Natural killer cell (primary cell): Measurements from ENCODE around the gene KIF15. TPM values are rescaled to one million over a fixed set of nuclear protein-coding genes. Genes with fewer than 3 reads are reported as not detected.

Source experiments
- ATAC-seq, 3 donors: fragments of 150-1000 bp in 2 of 3; fragments of 200-7000 bp in 1 of 3; cut with Tn5 transposase; 1 replicate in 1 of 3; 2 replicates in 2 of 3; pipeline ENCODE4 v1.10.0; 2021; ENCODE audit warnings: mild to moderate bottlenecking in 2 of 3, moderate library complexity in 2 of 3
- DNase-seq, 2 donors: peaks; one replicate each; pipeline versions ENCODE4 v3.0.0 to v3.0.0-alpha.2; 2013 to 2021; ENCODE audit warnings: mixed read lengths in 1 of 2
- H3K27ac ChIP-seq: one replicate; pipeline ENCODE4 v1.5.1; 2013; ENCODE audit warnings: mild to moderate bottlenecking, low read length
- H3K27me3 ChIP-seq: one replicate; pipeline ENCODE4 v1.6.1; 2013; ENCODE audit warnings: low read length; ENCODE audit not compliant: control insufficient read depth, insufficient read depth
- H3K36me3 ChIP-seq: one replicate; pipeline ENCODE4 v1.6.1; 2013; ENCODE audit warnings: low read length; ENCODE audit not compliant: control insufficient read depth, insufficient read depth
- H3K4me1 ChIP-seq: one replicate; pipeline ENCODE4 v1.6.1; 2013; ENCODE audit warnings: low read length; ENCODE audit not compliant: control insufficient read depth, insufficient read depth
- H3K4me3 ChIP-seq: one replicate; pipeline ENCODE4 v1.5.1; 2013; ENCODE audit warnings: low read length
- H3K9me3 ChIP-seq: one replicate; pipeline ENCODE4 v1.6.1; 2013; ENCODE audit warnings: low read length; ENCODE audit not compliant: control insufficient read depth, insufficient read depth
- H3K27ac Mint-ChIP-seq, 2 donors: one replicate each; pipeline ENCODE4 v1.8.0; 2022; ENCODE audit warnings: mild to moderate bottlenecking in 2 of 2, mixed read lengths in 2 of 2, moderate library complexity in 1 of 2
- H3K27me3 Mint-ChIP-seq, 2 donors: one replicate each; pipeline ENCODE4 v1.8.0; 2022; ENCODE audit warnings: low read depth in 2 of 2, mixed read lengths in 2 of 2
- H3K36me3 Mint-ChIP-seq: one replicate; pipeline ENCODE4 v1.8.0; 2022; ENCODE audit warnings: mixed read lengths
- H3K4me1 Mint-ChIP-seq, 2 donors: one replicate each; pipeline ENCODE4 v1.8.0; 2022; ENCODE audit warnings: mixed read lengths in 2 of 2
- H3K4me3 Mint-ChIP-seq: one replicate; pipeline ENCODE4 v1.8.0; 2022; ENCODE audit warnings: mild to moderate bottlenecking, moderate library complexity, mixed read lengths
- H3K9me3 Mint-ChIP-seq, 2 donors: one replicate each; pipeline ENCODE4 v1.8.0; 2022; ENCODE audit warnings: mixed read lengths in 2 of 2
- WGBS: methylation state at CpG from one replicate; pipeline ENCODE4 v1.1.7; 2013; ENCODE audit warnings: missing lambda C conversion rate; ENCODE audit not compliant: insufficient coverage; 5-methylcytosine and 5-hydroxymethylcytosine counted together
- intact Hi-C: fragments of 100-400 bp; cut with micrococcal nuclease; formaldehyde crosslinking; loops from one replicate; pipeline ENCODE4 v1.14.2; 2022
- total RNA-seq, 4 donors: library from RNA; stranded (reverse); fragments of 120-200 nt in 1 of 4; gene quantifications; one replicate each; pipeline versions ENCODE4 v1.2.3 to v1.2.4, GENCODE V29; 2013 to 2022
- TF ChIP-seq, protein P1 (sequence below): fragments of 200-600 bp; IDR thresholded peaks from one replicate; pipeline ENCODE4 v1.8.0; 2022; ENCODE audit warnings: antibody characterized with exemption

KIF15 gene
- total RNA-seq, 3 donors from 2014 or later (not counting 1 experiment from before 2014, with no cell fraction given) = 0.80 to 1.6 (median 0.99) TPM

- 86% methylated on average over 1 of the region's 2 CpGs for WGBS
- intact Hi-C loops = no loop called here
- Mint-ChIP-seq H3K27me3 (no peaks in the 10 kb centered on the region), H3K27ac (no peak overlapping the region), H3K36me3 (peaks cover 17% of the 10 kb centered on the region), H3K4me1 (no peaks in the 10 kb centered on the region), H3K9me3 (peaks cover 5 to 13% of the 10 kb centered on the region in 2 donors), H3K4me3 (no peak overlapping the region)
- no peak overlapping the region for H3K4me3 ChIP-seq
- ATAC-seq = no peak
- no peak overlapping the region for H3K27ac ChIP-seq
- H3K4me1 ChIP-seq = no peaks in the 10 kb centered on the region
- peaks cover 8% of the 10 kb centered on the region for H3K9me3 ChIP-seq
- H3K36me3 ChIP-seq = no peaks in the 10 kb centered on the region
- H3K27me3 ChIP-seq = no peaks in the 10 kb centered on the region
- no peak for DNase-seq
- TF ChIP-seq, protein P1, sequence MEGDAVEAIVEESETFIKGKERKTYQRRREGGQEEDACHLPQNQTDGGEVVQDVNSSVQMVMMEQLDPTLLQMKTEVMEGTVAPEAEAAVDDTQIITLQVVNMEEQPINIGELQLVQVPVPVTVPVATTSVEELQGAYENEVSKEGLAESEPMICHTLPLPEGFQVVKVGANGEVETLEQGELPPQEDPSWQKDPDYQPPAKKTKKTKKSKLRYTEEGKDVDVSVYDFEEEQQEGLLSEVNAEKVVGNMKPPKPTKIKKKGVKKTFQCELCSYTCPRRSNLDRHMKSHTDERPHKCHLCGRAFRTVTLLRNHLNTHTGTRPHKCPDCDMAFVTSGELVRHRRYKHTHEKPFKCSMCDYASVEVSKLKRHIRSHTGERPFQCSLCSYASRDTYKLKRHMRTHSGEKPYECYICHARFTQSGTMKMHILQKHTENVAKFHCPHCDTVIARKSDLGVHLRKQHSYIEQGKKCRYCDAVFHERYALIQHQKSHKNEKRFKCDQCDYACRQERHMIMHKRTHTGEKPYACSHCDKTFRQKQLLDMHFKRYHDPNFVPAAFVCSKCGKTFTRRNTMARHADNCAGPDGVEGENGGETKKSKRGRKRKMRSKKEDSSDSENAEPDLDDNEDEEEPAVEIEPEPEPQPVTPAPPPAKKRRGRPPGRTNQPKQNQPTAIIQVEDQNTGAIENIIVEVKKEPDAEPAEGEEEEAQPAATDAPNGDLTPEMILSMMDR = no peak
Observed at GRCh38 chr3:44832965-44833364, 71.4 kb downstream of the KIF15 start.

DNA sequence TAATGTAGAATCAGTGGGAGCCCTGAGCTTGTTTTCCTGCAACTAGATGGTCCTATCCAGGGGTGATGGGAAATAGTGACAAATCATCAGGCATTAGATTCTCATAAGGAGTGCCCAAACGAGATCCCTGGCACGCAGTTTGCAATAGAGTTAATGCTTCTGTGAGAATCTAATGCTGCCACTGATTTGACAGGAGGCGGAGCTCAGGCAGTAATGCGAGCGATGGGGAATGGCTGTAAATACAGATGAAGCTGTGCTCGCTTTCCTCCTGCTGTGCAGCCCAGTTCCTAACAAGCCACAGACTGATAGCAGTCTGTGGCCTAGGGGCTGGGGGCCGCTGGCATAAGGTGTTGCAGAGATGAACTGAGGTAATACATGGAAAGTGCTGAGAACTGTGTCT, 71.8 kb downstream of the KIF15 start:
- H3K4me1 ChIP-seq = no peaks in the 10 kb centered on the region
- 98% methylated on average over 7 of the region's 7 CpGs for WGBS

DNA sequence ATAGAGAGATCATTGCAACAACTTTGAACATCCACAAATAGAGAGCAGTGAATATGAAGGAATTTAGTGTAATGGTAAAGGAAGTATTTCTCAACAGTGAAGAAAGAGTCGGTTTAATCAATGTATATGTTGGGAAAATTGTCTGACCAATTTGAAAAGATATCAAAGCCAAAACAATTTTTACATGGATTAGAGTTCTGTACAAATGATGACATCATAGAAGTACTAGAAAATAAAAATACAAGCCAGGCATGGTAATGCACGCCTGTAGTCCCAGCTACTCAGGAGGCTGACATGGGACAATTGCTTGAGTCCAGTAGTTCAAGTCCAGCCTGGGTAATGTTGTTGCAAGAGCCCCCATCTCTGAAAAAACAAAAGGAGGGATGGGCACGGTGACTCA, 74.1 kb downstream of the KIF15 start:
- Histone ChIP-seq H3K4me1 (no peaks in the 10 kb centered on the region), H3K9me3 (peaks cover 8% of the 10 kb centered on the region), H3K27ac (no peak overlapping the region), H3K36me3 (no peaks in the 10 kb centered on the region), H3K27me3 (no peaks in the 10 kb centered on the region), H3K4me3 (no peak overlapping the region)
- intact Hi-C loops = no loop called here
- H3K9me3 Mint-ChIP-seq = peaks cover 5 to 13% of the 10 kb centered on the region in 2 donors
- DNase-seq (no peak), ATAC-seq (no peak)
- 100% methylated on average over 2 of the region's 3 CpGs for WGBS
- H3K27ac Mint-ChIP-seq = no peak overlapping the region
- H3K4me1 Mint-ChIP-seq = no peaks in the 10 kb centered on the region
- TF ChIP-seq, protein P1 = no peak
- H3K36me3 Mint-ChIP-seq = peaks cover 17% of the 10 kb centered on the region
- H3K4me3 Mint-ChIP-seq = no peak overlapping the region
- no peaks in the 10 kb centered on the region for H3K27me3 Mint-ChIP-seq

More for the DNA sequence above, 71.8 kb downstream of the KIF15 start:
- H3K27me3 Mint-ChIP-seq = no peaks in the 10 kb centered on the region
- ATAC-seq (no peak), DNase-seq (no peak)
- no peaks in the 10 kb centered on the region for H3K4me1 Mint-ChIP-seq
- Histone ChIP-seq H3K27ac (no peak overlapping the region), H3K9me3 (peaks cover 8% of the 10 kb centered on the region), H3K27me3 (no peaks in the 10 kb centered on the region), H3K36me3 (no peaks in the 10 kb centered on the region), H3K4me3 (no peak overlapping the region)
- no peak overlapping the region for H3K4me3 Mint-ChIP-seq
- H3K9me3 Mint-ChIP-seq = peaks cover 5 to 13% of the 10 kb centered on the region in 2 donors
- intact Hi-C loops = no loop called here
- TF ChIP-seq, protein P1 = no peak
- peaks cover 17% of the 10 kb centered on the region for H3K36me3 Mint-ChIP-seq
- H3K27ac Mint-ChIP-seq = no peak overlapping the region

GRCh38 chr3:44842376-44842775, 80.8 kb downstream of the KIF15 start:
- TF ChIP-seq, protein P1 = no peak
- H3K9me3 Mint-ChIP-seq = no peaks in the 10 kb centered on the region
- no peaks in the 10 kb centered on the region for H3K4me1 Mint-ChIP-seq
- peaks cover 3% of the 10 kb centered on the region for H3K9me3 ChIP-seq
- H3K4me1 ChIP-seq = no peaks in the 10 kb centered on the region
- intact Hi-C loops = no loop called here
- no peaks in the 10 kb centered on the region for H3K36me3 Mint-ChIP-seq
- no peak for ATAC-seq
- no peak overlapping the region for H3K4me3 ChIP-seq
- no peak overlapping the region for H3K4me3 Mint-ChIP-seq
- no peaks in the 10 kb centered on the region for H3K27me3 Mint-ChIP-seq
- no peak for DNase-seq
- no peaks in the 10 kb centered on the region for H3K27me3 ChIP-seq
- H3K27ac ChIP-seq = no peak overlapping the region
- H3K36me3 ChIP-seq = no peaks in the 10 kb centered on the region
- 100% methylated on average over 2 of the region's 2 CpGs for WGBS
- H3K27ac Mint-ChIP-seq = no peak overlapping the region
